Testis (tissue), 3 donors: ENCODE measurements around the gene GPR152. TPM values are rescaled to one million over a fixed set of nuclear protein-coding genes. Genes with fewer than 3 reads are reported as not detected.

Experiments used
- DNase-seq: peaks from one replicate; pipeline ENCODE4 v3.0.0-alpha.2; 2019
- H3K27ac ChIP-seq, 2 donors: fragments of 200-600 bp; sonication (generic); one replicate each; pipeline ENCODE4 v1.5.1; 2019
- H3K27me3 ChIP-seq: fragments of 200-600 bp; sonication (generic); one replicate; pipeline ENCODE4 v1.5.1; 2019
- H3K36me3 ChIP-seq: fragments of 200-600 bp; sonication (generic); one replicate; pipeline ENCODE4 v1.5.1; 2017; ENCODE audit warnings: low read depth; ENCODE audit errors: missing control alignments
- H3K4me1 ChIP-seq: fragments of 200-600 bp; sonication (generic); one replicate; pipeline ENCODE4 v1.5.1; 2019
- H3K4me3 ChIP-seq, 2 donors: fragments of 200-600 bp; sonication (generic); one replicate each; pipeline ENCODE4 v1.5.1; 2017 to 2019
- H3K9me3 ChIP-seq: fragments of 200-600 bp; sonication (generic); one replicate; pipeline ENCODE4 v1.5.1; 2017
- POLR2A ChIP-seq: fragments of 450-650 bp; IDR thresholded peaks from one replicate; pipeline ENCODE4 v1.6.1; 2017; ENCODE audit warnings: antibody characterized with exemption, mild to moderate bottlenecking, moderate library complexity
- WGBS, 2 donors: methylation state at CpG; one replicate each; pipeline ENCODE4 v1.1.5; 2018; 5-methylcytosine and 5-hydroxymethylcytosine counted together
- intact Hi-C: fragments of 100-400 bp; cut with DNase I; formaldehyde crosslinking; loops from one replicate; pipeline ENCODE4 v1.15.1; 2023; ENCODE audit warnings: low total_unique reads
- polyA plus RNA-seq: library from polyadenylated mRNA; stranded (reverse); fragments of 350-450 nt; fragmentation: Illumina TruSeq; extraction: RNeasy Lipid Tissue Mini Kit (QIAGEN cat#74804); gene quantifications from one replicate; pipeline ENCODE4 v1.2.3, GENCODE V29; 2014; ENCODE audit warnings: low read depth, low replicate concordance; ENCODE audit not compliant: insufficient read depth
- total RNA-seq, 2 donors: library from RNA; depleted of rRNA; stranded (reverse); fragments of >200 nt; gene quantifications; one replicate each; pipeline ENCODE4 v1.2.3, GENCODE V29; 2016
- TF ChIP-seq, protein P1 (sequence below), 3 experiments: fragments of 450-650 bp in 2 of 3; fragments of 200-600 bp in 1 of 3; sonication (generic) in 1 of 3; IDR thresholded peaks; one replicate each; pipeline ENCODE4 v1.5.1; 2016 to 2019; ENCODE audit warnings: antibody characterized with exemption in 3 of 3, mild to moderate bottlenecking in 2 of 3, moderate library complexity in 1 of 3

Gene GPR152
- total and polyA plus RNA-seq, 3 donors from 2014 or later: not detected

- H3K9me3 ChIP-seq: no peaks in the 10 kb centered on the region
- H3K4me3 ChIP-seq: no peak overlapping the region
- H3K4me1 ChIP-seq: peaks cover 14% of the 10 kb centered on the region
- DNase-seq: no peak
- no peak for TF ChIP-seq POLR2A
- TF ChIP-seq, protein P1, sequence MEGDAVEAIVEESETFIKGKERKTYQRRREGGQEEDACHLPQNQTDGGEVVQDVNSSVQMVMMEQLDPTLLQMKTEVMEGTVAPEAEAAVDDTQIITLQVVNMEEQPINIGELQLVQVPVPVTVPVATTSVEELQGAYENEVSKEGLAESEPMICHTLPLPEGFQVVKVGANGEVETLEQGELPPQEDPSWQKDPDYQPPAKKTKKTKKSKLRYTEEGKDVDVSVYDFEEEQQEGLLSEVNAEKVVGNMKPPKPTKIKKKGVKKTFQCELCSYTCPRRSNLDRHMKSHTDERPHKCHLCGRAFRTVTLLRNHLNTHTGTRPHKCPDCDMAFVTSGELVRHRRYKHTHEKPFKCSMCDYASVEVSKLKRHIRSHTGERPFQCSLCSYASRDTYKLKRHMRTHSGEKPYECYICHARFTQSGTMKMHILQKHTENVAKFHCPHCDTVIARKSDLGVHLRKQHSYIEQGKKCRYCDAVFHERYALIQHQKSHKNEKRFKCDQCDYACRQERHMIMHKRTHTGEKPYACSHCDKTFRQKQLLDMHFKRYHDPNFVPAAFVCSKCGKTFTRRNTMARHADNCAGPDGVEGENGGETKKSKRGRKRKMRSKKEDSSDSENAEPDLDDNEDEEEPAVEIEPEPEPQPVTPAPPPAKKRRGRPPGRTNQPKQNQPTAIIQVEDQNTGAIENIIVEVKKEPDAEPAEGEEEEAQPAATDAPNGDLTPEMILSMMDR (IDR thresholded peaks at IDR 0.05): no peak
- H3K36me3 ChIP-seq: no peaks in the 10 kb centered on the region
- H3K27me3 ChIP-seq: no peaks in the 10 kb centered on the region
- WGBS, 2 donors: 91 to 100% methylated on average over 3 to 34 of the region's 34 CpGs
- no peak overlapping the region for H3K27ac ChIP-seq
- intact Hi-C loops: no loop called here
These were observed 28.5 kb downstream of the GPR152 start for GRCh38 chr11:67423891-67424613.

DNA sequence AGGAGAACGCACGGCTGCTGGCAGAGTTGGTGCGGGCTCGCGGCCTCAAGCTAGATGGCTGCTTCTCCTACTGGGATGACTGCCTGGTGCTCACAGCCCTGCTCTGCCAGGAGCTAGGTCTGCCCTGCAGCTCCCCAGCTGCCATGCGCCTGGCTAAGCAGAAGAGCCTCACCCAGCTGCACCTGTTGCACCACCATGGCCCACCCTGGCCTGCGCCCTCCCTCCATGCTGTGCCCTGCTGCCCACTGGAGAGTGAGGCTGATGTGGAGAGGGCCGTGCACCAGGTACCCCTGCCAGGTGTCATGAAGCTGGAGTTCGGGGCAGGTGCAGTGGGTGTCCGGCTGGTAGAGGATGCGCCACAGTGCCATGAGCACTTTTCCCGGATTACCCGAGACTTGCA is 29.1 kb downstream of the GPR152 start:
- DNase-seq: no peak
- 90 to 96% methylated on average over 2 to 13 of the region's 13 CpGs for WGBS, 2 donors
- intact Hi-C loops: no loop called here
- no peaks in the 10 kb centered on the region for H3K27me3 ChIP-seq
- no peaks in the 10 kb centered on the region for H3K36me3 ChIP-seq
- H3K27ac ChIP-seq: no peak overlapping the region
- H3K4me3 ChIP-seq: no peak overlapping the region
- no peak for TF ChIP-seq POLR2A
- TF ChIP-seq, protein P1 (IDR thresholded peaks at IDR 0.05): no peak
- H3K4me1 ChIP-seq: peaks cover 11% of the 10 kb centered on the region
- H3K9me3 ChIP-seq: no peaks in the 10 kb centered on the region

DNA sequence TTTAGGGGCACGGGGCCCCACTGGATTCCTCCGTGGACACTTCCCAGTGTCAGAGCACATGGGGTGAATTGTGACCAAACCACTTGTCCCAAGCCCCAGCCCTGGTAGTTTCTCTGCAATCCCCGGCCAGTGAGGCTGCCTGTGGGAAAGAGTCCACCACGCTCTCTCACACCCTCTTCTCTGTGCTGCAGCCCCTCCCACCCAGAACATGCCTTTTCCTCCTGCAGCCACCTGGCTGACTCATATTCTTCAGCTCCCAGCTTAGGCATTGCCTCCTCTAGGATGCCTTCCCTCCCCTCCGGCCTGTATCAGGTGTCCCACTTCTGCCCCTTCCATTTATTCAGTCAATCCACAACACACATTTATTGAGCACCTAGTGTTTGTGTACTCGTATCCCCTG is 29.6 kb downstream of the GPR152 start:
- no peaks in the 10 kb centered on the region for H3K9me3 ChIP-seq
- H3K36me3 ChIP-seq: no peaks in the 10 kb centered on the region
- H3K27ac ChIP-seq: no peak overlapping the region
- TF ChIP-seq, protein P1 (IDR thresholded peaks at IDR 0.05): no peak
- no peak for TF ChIP-seq POLR2A
- 72 to 73% methylated on average over 6 of the region's 6 CpGs for WGBS, 2 donors
- intact Hi-C loops: no loop called here
- H3K4me3 ChIP-seq: no peak overlapping the region
- H3K4me1 ChIP-seq: peaks cover 11% of the 10 kb centered on the region
- H3K27me3 ChIP-seq: no peaks in the 10 kb centered on the region
- DNase-seq: no peak

DNA sequence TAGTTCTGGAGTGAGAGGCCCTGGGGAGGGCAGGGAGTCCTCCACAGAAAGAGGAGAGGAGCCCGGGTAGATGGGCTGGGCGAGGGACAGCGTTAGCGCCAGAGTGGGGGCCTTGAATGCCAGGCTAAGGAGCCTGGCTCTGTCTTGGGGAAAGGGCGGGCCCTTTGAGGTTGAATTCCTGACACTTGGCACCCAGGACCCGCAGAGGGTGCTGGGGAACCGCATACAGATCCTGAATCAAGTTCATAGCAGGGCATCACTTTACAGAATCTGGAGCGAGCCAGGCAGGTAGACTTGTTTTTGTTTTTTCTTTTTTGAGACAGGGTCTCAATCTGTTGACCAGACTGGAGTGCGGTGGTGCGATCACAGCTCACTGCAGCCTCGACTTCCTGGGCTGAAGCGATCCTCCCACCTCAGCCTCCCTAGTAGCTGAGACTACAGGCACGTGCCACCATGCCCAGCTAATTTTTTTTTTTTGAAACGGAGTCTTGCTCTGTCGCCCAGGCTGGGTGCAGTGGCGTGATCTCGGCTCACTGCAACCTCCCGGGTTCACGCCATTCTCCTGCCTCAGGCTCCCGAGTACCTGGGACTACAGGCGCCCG is 31.0 kb downstream of the GPR152 start:
- TF ChIP-seq, protein P1 (IDR thresholded peaks at IDR 0.05): no peak
- no peak for TF ChIP-seq POLR2A
- H3K4me3 ChIP-seq: peak overlapping the region; percentile 27 to 63
- H3K4me1 ChIP-seq: peaks cover 8% of the 10 kb centered on the region
- WGBS, 2 donors: 60 to 70% methylated on average over 22 of the region's 22 CpGs
- H3K9me3 ChIP-seq: no peaks in the 10 kb centered on the region
- no peaks in the 10 kb centered on the region for H3K27me3 ChIP-seq
- no peaks in the 10 kb centered on the region for H3K36me3 ChIP-seq
- intact Hi-C loops: no loop called here
- no peak for DNase-seq
- H3K27ac ChIP-seq: peak overlapping the region in 1 of 2 donors; percentile 83
